Panc1 (cell line): ENCODE results near the gene RASGRF2.

Experiments
- POLR2AphosphoS5 ChIP-seq: IDR thresholded peaks from 2 replicates; pipeline ENCODE4 v1.6.1; 2012; ENCODE audit warnings: mild to moderate bottlenecking, low read depth, low read length, moderate library complexity
- SIN3A ChIP-seq: IDR thresholded peaks from 2 replicates; pipeline ENCODE4 v1.6.1; 2012; ENCODE audit warnings: low read depth, mild to moderate bottlenecking, low read length, moderate library complexity, borderline replicate concordance; ENCODE audit not compliant: insufficient read depth
- TCF7L2 ChIP-seq: IDR thresholded peaks from 2 replicates; pipeline ENCODE4 v1.6.1; 2011; ENCODE audit warnings: mild to moderate bottlenecking, low read depth, low read length, inconsistent platforms
- TF ChIP-seq, protein P1 (sequence below): fragments of 450-650 bp; IDR thresholded peaks from 2 replicates; pipeline ENCODE4 v1.5.1; 2017; ENCODE audit warnings: mild to moderate bottlenecking
- TF ChIP-seq, protein P2 (sequence below), 2 experiments: IDR thresholded peaks; 2 replicates each; pipeline ENCODE4 v1.6.1; 2011 to 2012; ENCODE audit warnings: low read depth in 2 of 2, control low read depth in 1 of 2, low read length in 1 of 2, mild to moderate bottlenecking in 1 of 2, moderate library complexity in 1 of 2; ENCODE audit not compliant: insufficient read depth in 1 of 2

DNA sequence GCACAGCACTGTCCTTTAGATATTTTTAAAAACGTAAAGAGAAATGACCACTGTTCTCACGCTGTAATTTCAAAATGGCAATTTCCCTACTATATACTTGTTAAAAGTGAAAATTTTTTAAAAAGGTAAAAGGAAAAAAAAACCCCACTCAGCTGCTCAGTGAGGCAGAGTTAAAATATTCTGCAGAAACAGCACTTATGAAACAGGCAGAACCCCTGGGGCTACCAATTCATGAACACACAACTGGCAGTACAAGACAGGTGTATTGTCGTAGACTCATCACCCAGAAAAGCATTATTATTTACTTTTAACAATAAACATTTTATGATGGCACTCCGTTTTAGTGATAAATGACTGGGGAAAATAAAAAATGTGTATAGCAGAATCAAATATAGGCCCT, 1.5 kb upstream of the RASGRF2 start:
- TF ChIP-seq TCF7L2 (no peak), POLR2AphosphoS5 (no peak), SIN3A (no peak)
- TF ChIP-seq, protein P1, sequence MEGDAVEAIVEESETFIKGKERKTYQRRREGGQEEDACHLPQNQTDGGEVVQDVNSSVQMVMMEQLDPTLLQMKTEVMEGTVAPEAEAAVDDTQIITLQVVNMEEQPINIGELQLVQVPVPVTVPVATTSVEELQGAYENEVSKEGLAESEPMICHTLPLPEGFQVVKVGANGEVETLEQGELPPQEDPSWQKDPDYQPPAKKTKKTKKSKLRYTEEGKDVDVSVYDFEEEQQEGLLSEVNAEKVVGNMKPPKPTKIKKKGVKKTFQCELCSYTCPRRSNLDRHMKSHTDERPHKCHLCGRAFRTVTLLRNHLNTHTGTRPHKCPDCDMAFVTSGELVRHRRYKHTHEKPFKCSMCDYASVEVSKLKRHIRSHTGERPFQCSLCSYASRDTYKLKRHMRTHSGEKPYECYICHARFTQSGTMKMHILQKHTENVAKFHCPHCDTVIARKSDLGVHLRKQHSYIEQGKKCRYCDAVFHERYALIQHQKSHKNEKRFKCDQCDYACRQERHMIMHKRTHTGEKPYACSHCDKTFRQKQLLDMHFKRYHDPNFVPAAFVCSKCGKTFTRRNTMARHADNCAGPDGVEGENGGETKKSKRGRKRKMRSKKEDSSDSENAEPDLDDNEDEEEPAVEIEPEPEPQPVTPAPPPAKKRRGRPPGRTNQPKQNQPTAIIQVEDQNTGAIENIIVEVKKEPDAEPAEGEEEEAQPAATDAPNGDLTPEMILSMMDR: no peak
- TF ChIP-seq, protein P2, sequence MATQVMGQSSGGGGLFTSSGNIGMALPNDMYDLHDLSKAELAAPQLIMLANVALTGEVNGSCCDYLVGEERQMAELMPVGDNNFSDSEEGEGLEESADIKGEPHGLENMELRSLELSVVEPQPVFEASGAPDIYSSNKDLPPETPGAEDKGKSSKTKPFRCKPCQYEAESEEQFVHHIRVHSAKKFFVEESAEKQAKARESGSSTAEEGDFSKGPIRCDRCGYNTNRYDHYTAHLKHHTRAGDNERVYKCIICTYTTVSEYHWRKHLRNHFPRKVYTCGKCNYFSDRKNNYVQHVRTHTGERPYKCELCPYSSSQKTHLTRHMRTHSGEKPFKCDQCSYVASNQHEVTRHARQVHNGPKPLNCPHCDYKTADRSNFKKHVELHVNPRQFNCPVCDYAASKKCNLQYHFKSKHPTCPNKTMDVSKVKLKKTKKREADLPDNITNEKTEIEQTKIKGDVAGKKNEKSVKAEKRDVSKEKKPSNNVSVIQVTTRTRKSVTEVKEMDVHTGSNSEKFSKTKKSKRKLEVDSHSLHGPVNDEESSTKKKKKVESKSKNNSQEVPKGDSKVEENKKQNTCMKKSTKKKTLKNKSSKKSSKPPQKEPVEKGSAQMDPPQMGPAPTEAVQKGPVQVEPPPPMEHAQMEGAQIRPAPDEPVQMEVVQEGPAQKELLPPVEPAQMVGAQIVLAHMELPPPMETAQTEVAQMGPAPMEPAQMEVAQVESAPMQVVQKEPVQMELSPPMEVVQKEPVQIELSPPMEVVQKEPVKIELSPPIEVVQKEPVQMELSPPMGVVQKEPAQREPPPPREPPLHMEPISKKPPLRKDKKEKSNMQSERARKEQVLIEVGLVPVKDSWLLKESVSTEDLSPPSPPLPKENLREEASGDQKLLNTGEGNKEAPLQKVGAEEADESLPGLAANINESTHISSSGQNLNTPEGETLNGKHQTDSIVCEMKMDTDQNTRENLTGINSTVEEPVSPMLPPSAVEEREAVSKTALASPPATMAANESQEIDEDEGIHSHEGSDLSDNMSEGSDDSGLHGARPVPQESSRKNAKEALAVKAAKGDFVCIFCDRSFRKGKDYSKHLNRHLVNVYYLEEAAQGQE (IDR thresholded peaks at IDR 0.05; ENCODE audit: insufficient read depth in 1 of 2, low read depth in 2 of 2, low read length in 1 of 2): no peak
